Left ventricle myocardium inferior (tissue), 1 donor: ENCODE measurements around the gene DDX10. TPM values are rescaled to one million over a fixed set of nuclear protein-coding genes. Genes with fewer than 3 reads are reported as not detected.

Experiments
- DNase-seq: peaks from one replicate; pipeline ENCODE4 v3.0.0-alpha.2; 2020
- H3K27ac ChIP-seq: fragments of 200-600 bp; replicated peaks from 2 replicates; pipeline ENCODE4 v1.8.0; 2021
- H3K27me3 ChIP-seq: fragments of 200-600 bp; 2 replicates; pipeline ENCODE4 v1.8.0; 2021; ENCODE audit warnings: low read depth
- H3K36me3 ChIP-seq: fragments of 200-600 bp; 2 replicates; pipeline ENCODE4 v1.8.0; 2021
- H3K4me1 ChIP-seq: fragments of 200-600 bp; 2 replicates; pipeline ENCODE4 v1.8.0; 2021
- H3K4me3 ChIP-seq: fragments of 200-600 bp; 2 replicates; pipeline ENCODE4 v1.8.0; 2021; ENCODE audit warnings: mild to moderate bottlenecking, moderate library complexity
- H3K9me3 ChIP-seq: fragments of 200-600 bp; replicated peaks from 2 replicates; pipeline ENCODE4 v1.8.0; 2021
- CTCF ChIP-seq: fragments of 200-600 bp; IDR thresholded peaks from 2 replicates; pipeline ENCODE4 v1.8.0; 2021; ENCODE audit warnings: antibody characterized with exemption, mild to moderate bottlenecking, borderline replicate concordance
- intact Hi-C: fragments of 100-400 bp; cut with micrococcal nuclease; formaldehyde crosslinking; loops from one replicate; pipeline ENCODE4 v1.11.0; 2022
- total RNA-seq: library from RNA; stranded (reverse); fragmentation: NEBNext Ultra II Directional; extraction: Animal tissue kit (Norgen Biotek cat#: 25700); gene quantifications from one replicate; pipeline ENCODE4 v1.2.1, GENCODE V29; 2021
- donor health status: DM: no; HTN: yes; CAD: no; lungs with severe emphysema.

The DDX10 gene
- total RNA-seq, 1 donor from 2014 or later: 11.7 TPM

- Histone ChIP-seq H3K4me3 (no peak overlapping the region), H3K27ac (no peak overlapping the region), H3K9me3 (no peaks in the 10 kb centered on the region), H3K27me3 (no peaks in the 10 kb centered on the region), H3K4me1 (peaks cover 14% of the 10 kb centered on the region), H3K36me3 (peaks cover 4% of the 10 kb centered on the region)
- intact Hi-C loops: no loop called here
- DNase-seq: no peak
- no peak for TF ChIP-seq CTCF
Observed at GRCh38 chr11:108916935-108917334, 252.1 kb downstream of the DDX10 start.

DNA sequence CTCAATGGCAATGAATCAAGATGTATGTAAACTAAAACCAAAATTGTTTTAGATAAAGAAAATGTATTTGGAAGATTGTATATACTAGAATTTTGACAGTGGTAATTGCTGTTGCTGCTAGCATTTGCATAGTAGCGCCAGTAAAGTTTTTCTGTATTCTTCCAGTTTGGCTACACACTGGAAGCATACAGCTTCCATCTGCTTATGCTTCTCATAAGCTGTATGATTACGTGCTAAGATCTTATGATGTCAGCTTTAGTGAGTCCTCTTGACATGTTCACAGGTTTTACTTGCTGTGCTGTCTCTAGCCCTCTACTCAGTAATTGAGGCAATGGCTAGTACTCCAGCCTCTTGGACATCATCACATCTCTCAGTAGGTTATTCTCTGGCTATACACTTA lies 256.3 kb downstream of the DDX10 start:
- Histone ChIP-seq H3K27me3 (no peaks in the 10 kb centered on the region), H3K4me1 (no peaks in the 10 kb centered on the region), H3K36me3 (peaks cover 4% of the 10 kb centered on the region), H3K27ac (no peak overlapping the region), H3K9me3 (no peaks in the 10 kb centered on the region), H3K4me3 (no peak overlapping the region)
- no peak for DNase-seq
- intact Hi-C loops: no loop called here
- no peak for TF ChIP-seq CTCF

DNA sequence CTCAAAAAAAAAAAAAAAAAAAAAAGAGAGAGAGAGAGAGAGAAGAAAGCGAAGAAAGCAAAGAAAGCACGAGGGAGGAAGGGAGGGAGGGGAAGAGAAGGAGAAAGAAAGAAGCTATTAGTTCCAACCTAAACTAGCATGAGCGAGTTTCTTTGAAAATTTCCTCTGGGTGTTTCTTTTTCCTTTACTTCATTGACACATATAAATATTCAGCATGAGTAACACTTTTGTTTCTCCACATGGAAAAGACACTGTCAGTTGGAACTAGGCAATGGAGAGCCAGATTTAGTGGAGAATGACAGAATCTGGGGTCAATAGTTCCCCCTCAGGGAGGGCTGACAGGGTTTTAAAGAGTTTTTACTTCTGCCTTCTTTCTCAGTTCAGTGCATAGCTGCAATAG lies 257.4 kb downstream of the DDX10 start:
- H3K27me3 ChIP-seq: no peaks in the 10 kb centered on the region
- TF ChIP-seq CTCF: no peak
- intact Hi-C loops: no loop called here
- H3K9me3 ChIP-seq: no peaks in the 10 kb centered on the region
- H3K27ac ChIP-seq: no peak overlapping the region
- peaks cover 4% of the 10 kb centered on the region for H3K36me3 ChIP-seq
- no peaks in the 10 kb centered on the region for H3K4me1 ChIP-seq
- no peak for DNase-seq
- H3K4me3 ChIP-seq: no peak overlapping the region

DNA sequence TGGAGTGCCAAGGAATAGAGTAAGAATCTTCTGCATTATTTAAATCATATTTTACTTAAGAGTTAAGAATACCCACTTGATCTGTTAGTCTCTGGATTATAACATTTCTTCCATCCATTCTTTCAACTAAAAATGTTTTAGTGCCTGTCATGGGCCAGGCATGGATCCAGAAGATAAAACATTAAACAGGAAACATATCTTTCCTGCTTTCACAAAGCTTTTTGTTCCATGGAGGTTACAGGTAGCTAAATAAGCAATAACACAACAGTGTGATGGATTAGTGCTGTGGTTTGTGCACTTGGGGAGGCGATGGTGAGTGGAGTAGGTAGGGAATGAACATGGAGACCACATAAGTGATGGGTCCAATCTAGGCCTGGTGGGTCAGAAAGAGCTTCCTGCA lies 258.5 kb downstream of the DDX10 start:
- Histone ChIP-seq H3K36me3 (peaks cover 4% of the 10 kb centered on the region), H3K9me3 (no peaks in the 10 kb centered on the region), H3K27me3 (no peaks in the 10 kb centered on the region), H3K27ac (no peak overlapping the region), H3K4me3 (no peak overlapping the region), H3K4me1 (peaks cover 6% of the 10 kb centered on the region)
- no peak for TF ChIP-seq CTCF
- intact Hi-C loops: no loop called here
- DNase-seq: no peak

DNA sequence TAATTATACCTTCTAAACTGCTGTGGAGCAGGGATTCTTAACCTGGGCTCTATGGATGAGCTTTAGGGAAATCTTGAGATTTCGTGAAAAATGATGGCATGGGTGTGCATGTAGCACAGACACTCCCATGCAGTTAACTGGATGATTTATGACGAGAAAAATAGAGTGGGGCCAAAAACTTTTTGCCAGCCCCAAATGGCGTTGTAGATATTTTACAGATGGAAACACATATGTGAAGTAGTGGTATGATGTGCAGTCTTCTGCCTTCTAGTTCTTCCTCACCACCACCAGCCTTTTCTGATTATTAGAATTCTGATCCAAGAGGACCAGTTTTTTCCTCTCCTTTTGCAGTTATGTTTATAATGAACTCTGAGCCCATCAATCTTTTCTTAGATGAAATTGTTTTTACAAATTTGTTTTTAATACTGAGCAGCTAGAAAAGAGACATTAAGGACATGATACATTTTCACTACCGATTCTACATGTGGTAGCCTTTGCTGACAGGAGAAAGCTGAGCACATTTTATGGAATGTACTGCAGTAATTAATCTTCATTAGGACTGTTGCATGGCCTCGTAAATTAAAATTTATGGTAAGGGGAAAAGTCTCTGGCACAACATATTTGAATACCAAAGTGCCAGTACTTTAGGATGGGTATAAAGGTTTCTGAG lies 261.4 kb downstream of the DDX10 start:
- intact Hi-C loops: no loop called here
- Histone ChIP-seq H3K9me3 (no peaks in the 10 kb centered on the region), H3K27me3 (no peaks in the 10 kb centered on the region), H3K27ac (no peak overlapping the region), H3K4me1 (peaks cover 6% of the 10 kb centered on the region), H3K36me3 (no peaks in the 10 kb centered on the region), H3K4me3 (no peak overlapping the region)
- DNase-seq: no peak
- TF ChIP-seq CTCF: no peak
